SH-SY5Y (cell line): ENCODE data around the gene TMEM248.

Experiments used
- GATA2 ChIP-seq: IDR thresholded peaks from 2 replicates; pipeline ENCODE4 v1.6.1; 2011; ENCODE audit warnings: mild to moderate bottlenecking, low read depth, low read length
- GATA3 ChIP-seq: IDR thresholded peaks from 2 replicates; pipeline ENCODE4 v1.6.1; 2011; ENCODE audit warnings: low read depth, mild to moderate bottlenecking, low read length, moderate library complexity

Gene TMEM248, protein sequence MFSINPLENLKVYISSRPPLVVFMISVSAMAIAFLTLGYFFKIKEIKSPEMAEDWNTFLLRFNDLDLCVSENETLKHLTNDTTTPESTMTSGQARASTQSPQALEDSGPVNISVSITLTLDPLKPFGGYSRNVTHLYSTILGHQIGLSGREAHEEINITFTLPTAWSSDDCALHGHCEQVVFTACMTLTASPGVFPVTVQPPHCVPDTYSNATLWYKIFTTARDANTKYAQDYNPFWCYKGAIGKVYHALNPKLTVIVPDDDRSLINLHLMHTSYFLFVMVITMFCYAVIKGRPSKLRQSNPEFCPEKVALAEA

DNA sequence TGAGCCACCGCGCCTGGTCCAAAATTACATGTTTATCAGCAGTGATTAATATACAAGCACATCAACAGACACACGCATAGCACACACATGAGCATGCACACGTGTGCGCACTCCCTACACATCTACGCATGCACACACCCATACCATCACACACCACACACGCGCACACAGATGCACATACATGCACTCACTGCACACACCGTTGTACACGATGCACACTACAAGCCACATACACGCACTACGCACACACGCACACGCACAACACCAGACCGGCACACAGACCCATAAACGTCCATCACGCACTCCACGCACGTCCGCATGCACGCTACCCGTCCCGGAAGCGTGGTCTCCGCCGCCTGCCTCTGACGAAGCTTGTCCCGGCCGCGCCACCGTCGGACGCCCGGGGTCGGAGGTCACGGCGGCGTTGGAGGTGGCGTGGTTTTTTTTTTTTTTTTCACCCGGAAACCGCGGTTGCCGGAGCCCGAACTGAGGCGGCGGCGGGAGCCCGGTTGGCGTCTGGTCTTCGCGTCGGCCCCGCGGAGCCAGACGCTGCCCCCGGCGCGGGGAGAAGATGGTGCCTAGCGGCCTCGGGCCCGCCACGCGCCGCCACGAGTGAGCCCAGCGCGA lies at the start of gene TMEM248:
TMEM248 (plus strand) TSS at position 457 of the 627 bp plus-strand sequence. CDS start 20,641 bp downstream, outside the sequence.
- no peak for TF ChIP-seq GATA2
- TF ChIP-seq GATA3, result no peak

DNA sequence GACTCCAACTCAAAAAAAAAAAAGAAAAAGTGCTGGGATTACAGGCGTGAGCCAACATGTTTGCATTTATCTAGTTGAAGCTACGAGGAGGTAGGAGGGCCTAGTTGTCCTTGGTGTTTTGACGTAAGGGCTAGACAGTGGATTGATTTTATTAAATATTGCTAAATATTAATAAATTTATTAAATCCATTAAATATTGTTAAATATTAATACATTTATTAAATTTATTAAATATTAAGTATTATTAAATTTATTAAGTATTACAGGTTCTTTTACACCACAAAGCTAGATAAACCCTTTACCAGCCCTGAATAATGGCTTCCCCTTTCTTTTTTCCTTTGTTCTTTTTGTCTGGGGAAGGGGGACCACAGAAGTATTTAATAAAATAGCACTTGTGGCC lies 47.5 kb upstream of the TMEM248 start:
- TF ChIP-seq GATA2 (no peak), GATA3 (no peak)

DNA sequence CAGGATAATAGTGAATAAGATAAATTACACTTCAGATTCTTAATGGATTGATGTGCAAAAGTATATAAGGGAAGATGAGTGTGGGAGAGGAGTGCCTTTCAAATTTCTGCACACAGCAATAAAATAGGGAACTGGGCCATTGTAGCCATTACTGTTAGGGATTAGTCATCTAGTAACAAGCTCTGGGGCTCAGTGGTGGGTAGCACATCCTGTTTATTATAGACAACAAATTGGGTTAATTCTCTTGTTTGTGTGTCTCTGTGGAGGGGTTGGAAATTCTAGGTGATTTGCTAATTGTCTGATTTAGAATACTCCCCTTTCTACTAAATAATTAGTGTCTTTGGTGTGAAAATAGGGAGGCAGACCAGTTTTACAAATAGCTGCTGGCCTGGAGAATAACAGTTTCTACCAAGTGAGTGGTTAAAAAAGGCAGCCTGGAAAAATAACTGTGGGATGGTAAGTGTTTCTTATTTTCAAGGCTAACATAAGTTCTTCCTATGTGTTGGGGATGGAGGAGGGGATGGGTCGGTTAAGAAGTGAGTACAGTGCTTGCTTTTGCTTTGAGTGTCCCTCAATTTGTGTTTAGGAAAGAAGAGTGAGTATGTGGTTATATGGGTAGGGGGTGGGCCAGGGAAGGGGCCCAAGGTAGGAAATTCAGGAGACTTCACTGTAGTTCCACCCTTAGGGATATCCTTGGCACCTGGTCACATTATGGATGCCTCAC lies 43.3 kb upstream of the TMEM248 start:
- TF ChIP-seq GATA2 (no peak), GATA3 (no peak)

GRCh38 chr7:66880053-66880452 lies 41.0 kb upstream of the TMEM248 start:
- no peak for TF ChIP-seq GATA2
- TF ChIP-seq GATA3, result no peak

- TF ChIP-seq GATA3 (no peak), GATA2 (no peak)
Observed at GRCh38 chr7:66883716-66884115, 37.3 kb upstream of the TMEM248 start.

DNA sequence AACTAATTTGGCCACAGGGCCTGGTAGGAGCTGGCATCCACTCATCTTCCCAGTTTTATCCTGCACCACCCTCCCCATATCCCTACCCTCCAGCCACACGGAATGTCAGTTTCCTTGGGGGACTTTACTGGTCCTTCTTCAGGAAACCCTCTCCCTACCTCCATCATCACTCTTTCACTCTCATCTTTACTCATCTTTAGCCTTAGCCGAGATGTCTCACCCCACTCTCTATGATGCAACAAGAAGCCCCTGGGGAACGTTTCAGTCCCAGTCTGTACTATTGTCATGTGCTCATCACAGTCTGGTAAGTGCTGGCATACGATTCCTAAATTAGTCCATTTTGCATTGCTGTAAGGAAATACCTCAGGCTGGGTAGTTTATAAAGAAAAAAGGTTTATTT lies 34.9 kb upstream of the TMEM248 start:
- TF ChIP-seq GATA3 (no peak), GATA2 (no peak)

- TF ChIP-seq GATA3 (no peak), GATA2 (no peak)
Observed at GRCh38 chr7:66894463-66895080, 26.5 kb upstream of the TMEM248 start.

GRCh38 chr7:66896441-66896840 lies 24.6 kb upstream of the TMEM248 start:
- TF ChIP-seq GATA3 (no peak), GATA2 (no peak)

GRCh38 chr7:66899552-66900280 lies 21.3 kb upstream of the TMEM248 start:
- TF ChIP-seq GATA2 (no peak), GATA3 (no peak)

GRCh38 chr7:66901941-66902843 lies 18.8 kb upstream of the TMEM248 start:
- no peak for TF ChIP-seq GATA3
- TF ChIP-seq GATA2, result no peak

DNA sequence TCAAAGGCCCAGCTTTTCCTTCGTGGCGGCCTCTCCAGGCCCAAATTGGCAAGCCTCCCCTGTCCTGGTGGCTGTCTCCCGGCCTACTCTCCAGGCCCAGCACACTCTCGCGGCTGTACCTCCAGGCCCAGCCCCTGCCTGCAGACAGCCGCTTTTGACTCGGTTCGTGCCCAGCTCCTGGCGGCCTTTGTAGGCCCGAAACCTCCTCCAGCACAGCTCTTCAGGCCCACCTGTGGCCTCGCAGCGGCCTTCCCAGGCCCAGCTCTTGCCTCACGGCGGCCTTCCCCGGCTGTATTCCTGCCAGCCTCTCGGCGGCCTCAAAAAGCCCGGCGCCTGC lies 18.2 kb upstream of the TMEM248 start:
- TF ChIP-seq GATA3, result no peak
- no peak for TF ChIP-seq GATA2

DNA sequence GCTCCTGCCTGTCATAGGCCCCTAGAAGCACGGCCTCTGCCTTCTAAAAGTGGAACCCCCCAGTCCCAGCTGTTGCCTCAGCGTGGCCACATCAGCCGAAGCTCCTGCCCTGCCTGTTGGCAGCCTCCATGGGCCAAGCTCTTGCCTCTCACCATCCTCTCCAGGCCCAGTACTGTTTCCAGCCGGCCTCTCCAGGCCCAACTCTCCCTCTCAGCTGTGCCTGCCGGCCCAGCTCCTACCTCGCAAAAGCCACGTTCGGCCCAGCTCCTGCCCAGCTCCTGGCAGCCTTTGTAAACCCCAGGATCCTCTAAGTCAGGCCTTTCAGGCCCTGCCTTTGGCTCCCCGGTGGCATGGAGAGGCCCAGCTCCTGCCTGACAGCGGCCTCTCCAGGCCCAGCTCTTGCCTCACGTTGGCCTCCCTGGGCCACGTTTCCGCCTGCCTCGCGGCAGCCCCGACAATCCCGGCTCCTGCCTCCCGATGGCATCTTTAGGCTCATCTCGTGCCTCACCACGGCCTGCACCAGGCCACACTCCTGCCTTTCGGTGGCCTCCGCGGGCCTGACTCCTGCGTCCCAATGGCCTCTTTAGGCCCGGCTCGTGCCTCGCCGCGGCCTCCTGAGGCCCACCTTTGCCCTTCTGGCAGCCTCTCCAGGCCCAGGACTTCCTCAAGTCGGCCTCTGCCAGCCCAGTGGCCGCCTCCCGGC lies 17.5 kb upstream of the TMEM248 start:
- TF ChIP-seq GATA3, result no peak
- TF ChIP-seq GATA2, result no peak

- TF ChIP-seq GATA3, result no peak
- TF ChIP-seq GATA2, result no peak
Observed at GRCh38 chr7:66904063-66904593, 16.9 kb upstream of the TMEM248 start.
